UCSD-AML1 (cell line): ENCODE results near the gene GHITM.
"Not testable (repeated sequence)": the region's sequence is repeated elsewhere in the genome, so short reads cannot be mapped to it uniquely, and the experiment has no call there.

Source experiments
- DNase-seq: peaks from one replicate; lab custom pipeline; 2025; ENCODE audit not compliant: unreplicated experiment; lab: John Stamatoyannopoulos, UW

Gene GHITM

GRCh38 chr10:84147347-84147746 is 8.0 kb downstream of the GHITM start:
- no peak for DNase-seq

- not testable (repeated sequence) for DNase-seq
Measured at GRCh38 chr10:84148006-84148597, 8.8 kb downstream of the GHITM start.

- DNase-seq, result no peak
Measured at GRCh38 chr10:84149854-84150253, 10.5 kb downstream of the GHITM start.

- no peak for DNase-seq
Measured at GRCh38 chr10:84152769-84153168, 13.5 kb downstream of the GHITM start.

GRCh38 chr10:84155521-84155920 is 16.2 kb downstream of the GHITM start:
- DNase-seq, result no peak

- no peak for DNase-seq
Measured at GRCh38 chr10:84156009-84156408, 16.7 kb downstream of the GHITM start.

GRCh38 chr10:84156768-84157167 is 17.5 kb downstream of the GHITM start:
- DNase-seq, result peak; percentile 45

- DNase-seq, result no peak
Measured at GRCh38 chr10:84158061-84158460, 18.8 kb downstream of the GHITM start.

GRCh38 chr10:84158550-84158949 is 19.2 kb downstream of the GHITM start:
- DNase-seq, result no peak

- DNase-seq, result no peak
Measured at GRCh38 chr10:84159076-84159685, 19.9 kb downstream of the GHITM start.

- no peak for DNase-seq
Measured at GRCh38 chr10:84160663-84161362, 21.5 kb downstream of the GHITM start.

- DNase-seq, result no peak
Measured at GRCh38 chr10:84163996-84164395, 24.7 kb downstream of the GHITM start.

- no peak for DNase-seq
Measured at GRCh38 chr10:84164442-84164841, 25.1 kb downstream of the GHITM start.

- DNase-seq, result no peak
Measured at GRCh38 chr10:84166620-84167288, 27.4 kb downstream of the GHITM start.

GRCh38 chr10:84167289-84167653 is 28.0 kb downstream of the GHITM start:
- DNase-seq, result not testable (repeated sequence)

GRCh38 chr10:84168382-84168781 is 29.1 kb downstream of the GHITM start:
- DNase-seq, result not testable (repeated sequence)

GRCh38 chr10:84171237-84171636 is 31.9 kb downstream of the GHITM start:
- not testable (repeated sequence) for DNase-seq

GRCh38 chr10:84171700-84172466 is 32.6 kb downstream of the GHITM start:
- DNase-seq, result not testable (repeated sequence)

- DNase-seq, result no peak
Measured at GRCh38 chr10:84172467-84173356, 33.4 kb downstream of the GHITM start.

- no peak for DNase-seq
Measured at GRCh38 chr10:84173501-84173929, 34.2 kb downstream of the GHITM start, which contains the start of gene GPR15LG. TSS of gene GPR15LG (plus strand) at chr10:84173801. CDS start at chr10:84173852, 51 bp downstream.
